HepG2 (cell line): ENCODE results near the gene CCDC57. TPM values are rescaled to one million over a fixed set of nuclear protein-coding genes. Genes with fewer than 3 reads are reported as not detected.
A peak's percentile ranks its signal among the peaks of the same experiment; 100 is the strongest.

Source experiments
- ATF5 ChIP-seq: sonication (generic); formaldehyde crosslinking; IDR thresholded peaks from 2 replicates; pipeline ENCODE4 v1.4.0; 2020; ENCODE audit warnings: mild to moderate bottlenecking, low read depth, missing genetic modification reagents
- BRF2 ChIP-seq: sonication (generic); formaldehyde crosslinking; IDR thresholded peaks from 2 replicates; pipeline ENCODE4 v1.8.1; 2022; ENCODE audit warnings: mild to moderate bottlenecking, missing genetic modification reagents
- CAMTA2 ChIP-seq: sonication (generic); formaldehyde crosslinking; IDR thresholded peaks from 2 replicates; pipeline ENCODE4 v1.4.0; 2020; ENCODE audit warnings: mild to moderate bottlenecking, missing genetic modification reagents, borderline replicate concordance
- CHCHD3 ChIP-seq: sonication (generic); formaldehyde crosslinking; IDR thresholded peaks from 2 replicates; pipeline ENCODE4 v1.8.0; 2022; ENCODE audit warnings: mild to moderate bottlenecking, missing genetic modification reagents, moderate library complexity
- GFI1 ChIP-seq: sonication (generic); formaldehyde crosslinking; IDR thresholded peaks from 2 replicates; pipeline ENCODE4 v1.5.0; 2020; ENCODE audit warnings: missing genetic modification reagents, mild to moderate bottlenecking, borderline replicate concordance
- ISX ChIP-seq: sonication (generic); formaldehyde crosslinking; conservative IDR thresholded peaks from 2 replicates; pipeline ENCODE4 v1.5.0; 2020; ENCODE audit warnings: missing genetic modification reagents
- NR2F6 ChIP-seq, 2 experiments: IDR thresholded peaks; 2 replicates each; pipeline ENCODE4 v1.6.1; 2016; ENCODE audit warnings: antibody characterized with exemption in 1 of 2, mild to moderate bottlenecking in 1 of 2
- NRL ChIP-seq: sonication (generic); formaldehyde crosslinking; IDR thresholded peaks from 2 replicates; pipeline ENCODE4 v1.5.0; 2020; ENCODE audit warnings: missing genetic modification reagents, mild to moderate bottlenecking, moderate library complexity, borderline replicate concordance
- POLR2G ChIP-seq: fragments of 200-400 bp; formaldehyde crosslinking; IDR thresholded peaks from 2 replicates; pipeline ENCODE4 v1.6.1; 2018; ENCODE audit warnings: mild to moderate bottlenecking, low read depth, low read length, moderate library complexity
- ZNF205 ChIP-seq: IDR thresholded peaks from 2 replicates; pipeline ENCODE4 v1.6.1; 2018; ENCODE audit warnings: missing biosample characterization, missing genetic modification reagents
- ZNF512B ChIP-seq: sonication (generic); formaldehyde crosslinking; IDR thresholded peaks from 2 replicates; pipeline ENCODE4 v1.5.1; 2020; ENCODE audit warnings: missing genetic modification reagents, mild to moderate bottlenecking, borderline replicate concordance
- ZNF552 ChIP-seq: sonication (generic); formaldehyde crosslinking; IDR thresholded peaks from 2 replicates; pipeline ENCODE4 v1.9.0; 2022; ENCODE audit warnings: missing genetic modification reagents, mild to moderate bottlenecking, borderline replicate concordance
- ZNF577 ChIP-seq: sonication (generic); formaldehyde crosslinking; IDR thresholded peaks from 2 replicates; pipeline ENCODE4 v1.4.0; 2020; ENCODE audit warnings: mild to moderate bottlenecking, low read depth, missing genetic modification reagents, borderline replicate concordance
- ZNF629 ChIP-seq: sonication (generic); formaldehyde crosslinking; conservative IDR thresholded peaks from 2 replicates; pipeline ENCODE4 v1.5.0; 2020; ENCODE audit warnings: missing genetic modification reagents
- ZNF644 ChIP-seq: IDR thresholded peaks from 2 replicates; pipeline ENCODE4 v1.6.1; 2016; ENCODE audit warnings: low read depth
- ZNF7 ChIP-seq: IDR thresholded peaks from 2 replicates; pipeline ENCODE4 v1.6.1; 2016; ENCODE audit warnings: missing biosample characterization, missing genetic modification reagents
- ZNF816 ChIP-seq: sonication (generic); formaldehyde crosslinking; IDR thresholded peaks from 2 replicates; pipeline ENCODE4 v1.8.0; 2022; ENCODE audit warnings: missing genetic modification reagents, mild to moderate bottlenecking, borderline replicate concordance
- ZSCAN29 ChIP-seq: sonication (generic); formaldehyde crosslinking; conservative IDR thresholded peaks from 2 replicates; pipeline ENCODE4 v1.4.0; 2020; ENCODE audit warnings: mild to moderate bottlenecking, missing genetic modification reagents
- ZSCAN31 ChIP-seq: sonication (generic); formaldehyde crosslinking; IDR thresholded peaks from 2 replicates; pipeline ENCODE4 v1.5.0; 2020; ENCODE audit warnings: low read depth, mild to moderate bottlenecking, missing genetic modification reagents
- polyA plus RNA-seq, 8 experiments: library from polyadenylated mRNA; depleted of rRNA in 3 of 8; stranded (reverse) in 7 of 8; unstranded in 1 of 8; fragments of >200 nt; fragmentation: Illumina TruSeq in 4 of 8; extraction: Trizol in 4 of 8; gene quantifications; 2 replicates each; pipeline versions ENCODE4 v1.2.1 to v1.2.3, GENCODE V29; 2011 to 2016; ENCODE audit warnings: low read depth in 4 of 8, missing spikeins in 1 of 8, mixed read lengths in 1 of 8; ENCODE audit not compliant: insufficient read depth in 1 of 8
- total RNA-seq, 5 experiments: library from RNA; depleted of rRNA; stranded (reverse); fragments of >200 nt; fragmentation: Illumina TruSeq; extraction: Trizol; gene quantifications; 2 replicates each; pipeline ENCODE4 v1.2.3, GENCODE V29; 2016; ENCODE audit warnings: low read depth in 1 of 5
- TF ChIP-seq, protein P1 (sequence below): sonication (generic); formaldehyde crosslinking; IDR thresholded peaks from 2 replicates; pipeline ENCODE4 v1.8.0; 2022; ENCODE audit warnings: missing genetic modification reagents, mild to moderate bottlenecking, moderate library complexity, borderline replicate concordance
- TF ChIP-seq, protein P2 (sequence below): sonication (generic); formaldehyde crosslinking; IDR thresholded peaks from 2 replicates; pipeline ENCODE4 v1.4.0; 2020; ENCODE audit warnings: mild to moderate bottlenecking, missing genetic modification reagents

Gene CCDC57
- total and polyA plus RNA-seq, 2 of the 13 experiments (the other 11 are each of a cell fraction or from before 2014, with no cell fraction given), result 59.3 to 59.9 TPM

DNA sequence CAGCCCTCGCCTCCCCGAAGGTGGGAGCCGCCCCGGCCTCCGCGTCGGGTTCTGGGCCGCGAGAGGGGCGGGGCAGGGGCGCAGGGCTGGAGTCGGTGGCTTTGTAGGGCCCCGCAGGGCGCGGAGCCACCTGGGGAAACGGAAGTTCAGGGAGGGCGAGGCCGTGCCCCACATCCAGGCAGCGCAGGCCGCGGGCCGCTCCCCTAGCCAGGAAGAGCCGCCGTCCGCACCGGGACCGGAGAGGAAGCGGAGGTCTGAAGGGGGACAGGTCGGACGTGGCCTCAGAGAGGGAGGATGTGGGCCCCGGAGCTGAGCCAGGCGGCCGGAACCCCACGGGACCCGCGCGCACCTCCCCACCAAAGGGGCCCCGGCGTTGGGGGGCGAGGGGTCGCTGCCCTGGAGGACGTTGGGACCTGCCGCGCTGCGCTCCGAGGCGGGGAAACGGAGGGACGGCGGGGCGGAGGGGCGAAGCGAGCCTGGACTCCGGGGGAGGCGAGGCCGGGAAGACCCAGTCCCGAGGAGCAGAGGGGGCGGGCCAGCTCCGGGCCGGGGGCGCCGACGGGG is 15.7 kb upstream of the CCDC57 start (continued):
- TF ChIP-seq POLR2G (no peak; the same call in none of the 2 replicates), CAMTA2 (CRISPR knock-in tag) (0 out of 2 replicates have a peak, but pooled peaks have one; percentile 16), NRL (CRISPR knock-in tag) (no peak; the same call in 1 of the 2 replicates), GFI1 (0 out of 2 replicates have a peak, but pooled peaks have one; percentile 24), ZSCAN29 (CRISPR knock-in tag) (no peak), ZNF205 (peak; percentile 61; the same call in 1 of the 2 replicates), ISX (CRISPR knock-in tag) (no peak), ZSCAN31 (CRISPR knock-in tag) (no peak), CHCHD3 (CRISPR knock-in tag) (0 out of 2 replicates have a peak, but pooled peaks have one; percentile 88), BRF2 (CRISPR knock-in tag) (no peak), NR2F6 (IDR thresholded peaks at IDR 0.05) (no peak), NR2F6 (CRISPR knock-in tag; IDR thresholded peaks at IDR 0.05) (peak; percentile 30; the same call in 1 of the 2 replicates), ZNF629 (CRISPR knock-in tag) (no peak), ZNF644 (CRISPR knock-in tag) (no peak), ZNF512B (CRISPR knock-in tag) (no peak), ZNF577 (CRISPR knock-in tag) (no peak), ZNF7 (CRISPR knock-in tag) (no peak), ZNF552 (CRISPR knock-in tag) (peak; percentile 39; the same call in 1 of the 2 replicates), ZNF816 (CRISPR knock-in tag) (no peak), ATF5 (no peak)
- TF ChIP-seq, protein P1, sequence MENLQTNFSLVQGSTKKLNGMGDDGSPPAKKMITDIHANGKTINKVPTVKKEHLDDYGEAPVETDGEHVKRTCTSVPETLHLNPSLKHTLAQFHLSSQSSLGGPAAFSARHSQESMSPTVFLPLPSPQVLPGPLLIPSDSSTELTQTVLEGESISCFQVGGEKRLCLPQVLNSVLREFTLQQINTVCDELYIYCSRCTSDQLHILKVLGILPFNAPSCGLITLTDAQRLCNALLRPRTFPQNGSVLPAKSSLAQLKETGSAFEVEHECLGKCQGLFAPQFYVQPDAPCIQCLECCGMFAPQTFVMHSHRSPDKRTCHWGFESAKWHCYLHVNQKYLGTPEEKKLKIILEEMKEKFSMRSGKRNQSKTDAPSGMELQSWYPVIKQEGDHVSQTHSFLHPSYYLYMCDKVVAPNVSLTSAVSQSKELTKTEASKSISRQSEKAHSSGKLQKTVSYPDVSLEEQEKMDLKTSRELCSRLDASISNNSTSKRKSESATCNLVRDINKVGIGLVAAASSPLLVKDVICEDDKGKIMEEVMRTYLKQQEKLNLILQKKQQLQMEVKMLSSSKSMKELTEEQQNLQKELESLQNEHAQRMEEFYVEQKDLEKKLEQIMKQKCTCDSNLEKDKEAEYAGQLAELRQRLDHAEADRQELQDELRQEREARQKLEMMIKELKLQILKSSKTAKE (CRISPR knock-in tag), result peak; percentile 66; the same call in 1 of the 2 replicates
- TF ChIP-seq, protein P2, sequence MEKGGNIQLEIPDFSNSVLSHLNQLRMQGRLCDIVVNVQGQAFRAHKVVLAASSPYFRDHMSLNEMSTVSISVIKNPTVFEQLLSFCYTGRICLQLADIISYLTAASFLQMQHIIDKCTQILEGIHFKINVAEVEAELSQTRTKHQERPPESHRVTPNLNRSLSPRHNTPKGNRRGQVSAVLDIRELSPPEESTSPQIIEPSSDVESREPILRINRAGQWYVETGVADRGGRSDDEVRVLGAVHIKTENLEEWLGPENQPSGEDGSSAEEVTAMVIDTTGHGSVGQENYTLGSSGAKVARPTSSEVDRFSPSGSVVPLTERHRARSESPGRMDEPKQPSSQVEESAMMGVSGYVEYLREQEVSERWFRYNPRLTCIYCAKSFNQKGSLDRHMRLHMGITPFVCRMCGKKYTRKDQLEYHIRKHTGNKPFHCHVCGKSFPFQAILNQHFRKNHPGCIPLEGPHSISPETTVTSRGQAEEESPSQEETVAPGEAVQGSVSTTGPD (CRISPR knock-in tag), result no peak
